CD4-positive, alpha-beta T cell treated with Interleukin-12 subunit alpha and Interleukin-12 subunit beta, for 1 hour (primary cell): ENCODE measurements around the gene RSPO4.
"Not testable (repeated sequence)": the region's sequence is repeated elsewhere in the genome, so short reads cannot be mapped to it uniquely, and the experiment has no call there.

Experiments used
- DNase-seq: peaks from one replicate; pipeline ENCODE4 v3.0.0-alpha.2; 2020

Gene RSPO4

GRCh38 chr20:1001911-1002681, at the start of gene RSPO4:
RSPO4 (minus strand) TSS chr20:1002311; CDS start chr20:1002164, 147 bp downstream.
- no peak for DNase-seq

GRCh38 chr20:1050440-1050839, 48.3 kb upstream of the RSPO4 start:
- DNase-seq = no peak

DNA sequence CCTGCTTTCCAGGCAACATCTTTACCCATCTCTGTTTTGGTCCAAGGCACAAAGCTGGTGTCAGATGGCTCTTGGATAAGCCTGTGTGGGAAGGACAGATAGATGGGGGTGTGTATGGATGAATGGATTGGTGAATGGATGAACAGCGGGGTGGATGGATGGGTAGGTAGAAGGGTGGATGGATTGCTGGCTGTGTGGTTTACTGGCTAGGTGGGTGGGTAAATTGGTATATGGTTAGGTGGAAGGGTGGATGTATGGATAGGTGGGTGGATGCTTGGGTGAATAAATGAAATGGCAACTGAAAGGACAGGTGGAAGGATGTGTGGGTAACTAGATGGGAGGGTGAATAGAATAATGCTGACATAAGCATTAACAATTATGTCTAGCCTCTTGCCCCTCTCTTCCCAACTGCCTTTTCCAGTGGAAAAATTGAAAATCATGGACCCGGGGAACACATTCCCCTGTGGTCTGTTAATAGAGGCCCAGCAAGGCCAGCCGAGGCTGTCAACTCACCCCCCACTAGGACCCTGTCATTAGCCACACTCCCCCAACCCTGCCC, 43.8 kb upstream of the RSPO4 start:
- no peak for DNase-seq

- DNase-seq = no peak
Measured at GRCh38 chr20:1041845-1042390, 39.8 kb upstream of the RSPO4 start.

DNA sequence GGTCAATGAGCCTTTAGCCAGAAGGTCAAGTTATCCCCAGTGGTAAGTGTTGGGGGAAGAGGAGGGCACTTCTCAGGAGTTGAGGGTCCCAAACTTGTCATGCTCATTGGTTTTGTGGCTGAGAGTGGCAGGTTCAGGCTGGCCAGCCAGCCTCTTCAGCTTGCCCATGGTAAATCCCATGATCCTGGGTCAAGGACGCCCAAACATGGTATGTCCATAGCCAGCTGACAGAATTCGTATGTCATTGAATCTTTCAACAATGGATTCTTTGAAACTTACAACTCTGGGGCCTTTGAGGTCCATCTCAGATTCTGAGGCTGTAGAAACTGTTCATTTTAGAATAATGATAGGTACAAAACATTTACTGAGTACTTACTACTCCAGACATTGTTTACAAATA, 36.1 kb upstream of the RSPO4 start:
- DNase-seq = no peak

- no peak for DNase-seq
Measured at GRCh38 chr20:1037039-1037438, 34.9 kb upstream of the RSPO4 start.

DNA sequence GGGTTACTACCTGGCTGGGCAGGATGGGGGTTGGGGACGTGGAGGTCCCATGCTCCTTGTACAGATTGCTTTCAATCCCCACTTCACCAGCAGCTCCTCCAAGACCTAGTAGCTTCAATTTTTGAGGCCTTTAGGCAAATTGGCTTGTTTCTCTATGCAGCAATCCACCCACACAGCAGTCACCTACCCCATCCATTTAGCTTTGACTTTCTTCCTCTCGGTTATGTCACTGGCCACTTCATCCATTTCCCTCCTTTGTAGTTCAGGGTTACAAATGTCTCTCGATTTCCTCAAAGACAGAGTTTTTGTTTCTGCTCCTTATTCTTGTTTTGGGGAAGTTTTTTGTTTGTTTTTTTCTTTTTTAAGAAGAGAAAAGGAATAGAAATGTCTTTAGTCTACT, 33.4 kb upstream of the RSPO4 start:
- no peak for DNase-seq

GRCh38 chr20:1034415-1034789, 32.3 kb upstream of the RSPO4 start:
- no peak for DNase-seq

GRCh38 chr20:1033751-1034414, 31.8 kb upstream of the RSPO4 start:
- DNase-seq = no peak

DNA sequence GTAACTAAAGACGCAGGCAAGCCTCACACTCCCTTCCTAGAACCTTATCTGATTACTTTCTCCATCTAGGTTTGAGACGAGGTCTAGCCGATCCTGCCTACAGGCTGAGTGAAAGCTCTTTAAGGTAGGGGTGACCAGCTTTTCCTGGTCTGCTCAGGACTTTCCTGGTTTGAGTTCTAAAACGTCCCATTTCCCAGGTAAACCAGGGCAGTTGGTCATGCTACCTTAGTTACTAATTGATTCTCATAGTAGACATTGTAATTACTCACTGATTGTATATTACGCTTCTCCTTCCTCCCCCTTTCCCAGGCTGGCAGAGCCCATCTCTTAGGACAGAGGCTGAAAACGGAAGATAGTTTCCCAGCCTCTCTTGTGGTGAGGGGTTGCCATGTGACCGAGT, 27.9 kb upstream of the RSPO4 start:
- no peak for DNase-seq

GRCh38 chr20:1026214-1026613, 24.1 kb upstream of the RSPO4 start:
- DNase-seq = not testable (repeated sequence)

DNA sequence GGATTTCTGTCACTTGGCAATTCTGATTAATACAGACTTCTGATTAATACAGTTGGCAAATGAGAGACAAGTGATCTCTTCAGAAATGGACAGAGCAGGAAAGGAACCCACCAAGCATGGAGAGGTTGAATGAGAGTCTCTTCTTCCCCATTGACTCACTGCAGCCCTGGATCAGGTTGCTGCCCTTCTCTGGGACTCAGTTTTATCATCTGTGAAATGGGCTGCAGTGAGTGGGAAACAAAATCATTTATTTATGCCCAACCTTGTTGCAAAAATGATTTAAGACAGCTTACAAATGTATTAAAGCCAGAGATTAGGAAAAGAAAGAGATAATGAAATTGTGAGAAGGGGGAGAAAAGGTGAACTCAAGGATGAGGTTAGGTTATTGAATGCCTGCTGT, 20.8 kb upstream of the RSPO4 start:
- no peak for DNase-seq

DNA sequence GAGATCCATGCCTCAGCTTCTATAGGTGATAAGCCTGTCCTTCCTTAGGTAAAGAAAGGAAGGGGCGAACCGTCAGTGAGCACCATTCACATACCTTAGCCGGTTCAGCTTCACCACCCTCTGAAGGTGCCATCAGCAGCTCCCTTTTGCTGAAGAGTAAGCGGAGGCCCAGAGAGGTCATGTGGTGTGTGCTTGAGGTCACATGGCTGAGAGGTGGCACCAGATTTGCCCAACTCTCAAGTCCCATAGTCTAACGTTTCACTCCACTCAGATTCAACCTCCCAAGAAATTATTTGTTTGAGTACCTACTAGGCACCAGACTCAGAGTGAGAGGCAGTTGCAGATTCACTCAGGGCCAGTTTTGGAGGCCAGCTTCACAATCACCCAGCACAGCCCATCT, 18.5 kb upstream of the RSPO4 start:
- DNase-seq = no peak

GRCh38 chr20:1019344-1019743, 17.2 kb upstream of the RSPO4 start:
- no peak for DNase-seq

DNA sequence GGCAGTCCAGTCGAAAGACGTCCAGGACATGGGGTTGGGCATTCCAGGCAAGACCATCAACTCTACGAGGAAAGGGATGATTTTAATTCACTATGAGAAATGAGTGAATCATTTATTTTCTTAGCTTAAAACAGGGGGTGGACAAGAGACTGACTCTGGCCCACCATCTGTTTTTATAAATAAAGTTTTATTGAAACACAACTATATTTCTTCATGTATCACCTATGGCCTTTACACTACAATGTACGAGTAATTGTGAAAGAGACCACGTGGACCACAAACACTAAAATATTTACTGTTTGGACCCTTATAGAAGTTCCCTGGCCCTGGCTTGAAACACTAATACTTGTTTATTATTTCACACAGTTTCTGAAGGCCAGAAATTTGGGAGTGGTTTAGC, 15.6 kb upstream of the RSPO4 start:
- no peak for DNase-seq

- DNase-seq = no peak
Measured at GRCh38 chr20:1015181-1015580, 13.1 kb upstream of the RSPO4 start.

- DNase-seq = no peak
Measured at GRCh38 chr20:1014471-1014870, 12.4 kb upstream of the RSPO4 start.

- DNase-seq = no peak
Measured at GRCh38 chr20:1013566-1014340, 11.6 kb upstream of the RSPO4 start.

DNA sequence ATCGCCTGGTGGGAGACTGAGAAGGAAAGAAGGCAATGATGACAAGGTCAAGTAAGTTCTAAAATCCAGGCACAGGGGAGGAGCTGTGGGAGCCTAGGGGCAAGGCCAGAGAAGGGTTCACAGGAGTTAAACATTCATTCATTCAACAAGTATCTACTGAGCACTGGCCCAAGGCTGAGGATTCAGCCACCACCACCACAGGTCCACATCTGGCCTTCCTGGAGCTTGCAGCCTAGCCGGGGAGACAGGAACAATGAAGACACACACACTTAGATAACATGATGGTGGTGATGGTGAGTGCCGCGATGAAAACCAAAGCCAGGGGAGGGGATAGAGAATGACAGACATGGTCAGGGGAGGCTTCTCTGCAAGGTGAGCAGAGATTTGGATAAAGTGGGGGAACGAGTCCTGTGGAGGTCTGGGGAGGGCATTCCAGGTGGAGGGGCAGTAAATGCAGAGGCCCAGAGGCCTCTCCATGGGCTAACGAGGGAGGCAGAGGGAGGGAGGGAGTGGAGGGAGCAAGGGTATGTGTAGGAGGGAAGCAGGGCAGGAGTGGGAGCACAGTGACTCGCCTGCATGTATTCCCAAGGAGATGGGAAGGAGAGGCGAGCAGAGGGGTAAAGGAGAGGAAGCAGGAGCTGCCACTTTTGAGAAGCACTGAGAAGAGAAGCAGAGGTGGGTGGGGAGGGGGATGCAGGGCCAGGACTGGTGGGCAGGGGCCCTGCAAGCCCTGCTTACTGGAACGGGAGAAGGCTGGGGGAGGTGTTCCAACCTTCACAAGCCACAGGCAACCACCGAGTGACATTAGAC, 10.5 kb upstream of the RSPO4 start:
- no peak for DNase-seq

- no peak for DNase-seq
Measured at GRCh38 chr20:1010659-1011058, 8.5 kb upstream of the RSPO4 start.

GRCh38 chr20:1005452-1006027, 3.4 kb upstream of the RSPO4 start:
- peak; percentile 24 for DNase-seq
